Stimulated activated CD8-positive, alpha-beta memory T cell treated with anti-CD3 and anti-CD28 coated beads, Interleukin-4, amount 100 ng/mL, for 1 hour (primary cell): ENCODE data around the gene SPINDOC.
A peak's percentile ranks its signal among the peaks of the same experiment; 100 is the strongest.

Experiments
- DNase-seq, 2 donors: peaks; one replicate each; pipeline ENCODE4 v3.0.0-alpha.2; 2020; ENCODE audit warnings: low read depth in 2 of 2, low spot score in 1 of 2

SPINDOC gene

DNA sequence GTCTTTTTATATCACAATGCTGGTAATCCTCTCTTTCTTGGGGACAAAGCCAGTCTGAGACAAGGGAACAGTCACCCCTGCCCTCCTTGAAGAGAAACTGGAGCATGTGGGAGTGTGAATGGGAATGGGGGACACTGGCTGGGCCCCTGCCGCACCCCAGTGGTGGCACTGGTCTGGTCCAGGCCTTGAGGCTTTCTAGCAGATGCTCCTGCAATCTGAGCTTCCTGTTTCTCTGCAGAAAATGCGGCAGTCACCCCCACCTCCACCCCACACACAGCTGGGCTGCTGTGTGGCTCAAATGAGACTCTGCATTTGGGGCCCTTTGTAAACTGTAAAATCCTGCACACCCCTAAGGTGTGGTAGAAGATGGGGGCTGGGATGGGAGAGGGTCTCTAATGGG lies 19.1 kb downstream of the SPINDOC start:
- no peak for DNase-seq

DNA sequence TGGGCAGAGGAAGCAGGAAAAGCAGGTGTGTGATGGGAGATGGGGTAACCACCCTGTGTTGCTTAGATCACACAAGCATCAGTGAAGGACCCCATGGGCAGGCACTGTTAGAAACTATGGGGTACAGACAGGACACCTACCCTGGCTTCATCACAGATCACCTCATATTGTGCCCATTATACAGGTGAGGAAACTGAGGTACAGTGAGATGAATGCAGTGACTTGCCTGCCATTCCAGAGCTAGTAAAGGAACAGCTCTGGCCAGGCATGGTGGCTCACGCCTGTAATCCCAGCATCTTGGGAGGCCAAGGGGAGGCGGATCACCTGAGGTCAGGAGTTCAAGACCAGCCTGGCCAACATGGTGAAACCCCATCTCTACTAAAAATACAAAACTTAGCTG lies 19.8 kb downstream of the SPINDOC start:
- no peak for DNase-seq

- no peak for DNase-seq
These were observed 21.4 kb downstream of the SPINDOC start for GRCh38 chr11:63834535-63835157.

- no peak for DNase-seq
These were observed 21.9 kb downstream of the SPINDOC start for GRCh38 chr11:63835158-63835545.

GRCh38 chr11:63837027-63837688 lies 23.9 kb downstream of the SPINDOC start:
- DNase-seq, result peak; percentile 46 to 61

- no peak for DNase-seq
These were observed 24.5 kb downstream of the SPINDOC start for GRCh38 chr11:63837739-63838138.

DNA sequence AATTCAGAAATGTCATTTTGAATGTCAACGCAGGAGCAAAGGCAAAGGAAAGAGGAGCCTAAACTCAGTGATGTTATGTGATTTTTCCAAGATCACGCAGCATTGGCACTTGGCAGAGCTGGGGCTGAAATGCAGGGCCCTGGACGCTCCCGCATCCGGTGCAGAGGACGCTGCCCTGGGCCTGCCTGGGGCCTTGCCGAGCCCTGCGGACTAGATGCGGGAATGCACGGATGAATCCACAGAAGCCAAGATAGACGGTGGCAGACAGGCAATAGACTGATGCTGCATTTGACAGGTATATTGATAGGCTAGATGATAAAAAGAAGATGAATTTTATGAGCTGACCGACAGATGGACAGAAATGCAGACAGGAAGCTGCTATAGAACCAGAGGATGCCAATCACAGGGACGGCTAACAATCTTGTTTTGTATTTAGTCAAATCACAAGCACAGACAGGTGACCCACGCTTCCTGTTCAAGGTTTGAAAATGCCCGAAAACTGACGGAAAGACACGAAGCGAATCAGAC lies 25.0 kb downstream of the SPINDOC start:
- DNase-seq, result no peak

DNA sequence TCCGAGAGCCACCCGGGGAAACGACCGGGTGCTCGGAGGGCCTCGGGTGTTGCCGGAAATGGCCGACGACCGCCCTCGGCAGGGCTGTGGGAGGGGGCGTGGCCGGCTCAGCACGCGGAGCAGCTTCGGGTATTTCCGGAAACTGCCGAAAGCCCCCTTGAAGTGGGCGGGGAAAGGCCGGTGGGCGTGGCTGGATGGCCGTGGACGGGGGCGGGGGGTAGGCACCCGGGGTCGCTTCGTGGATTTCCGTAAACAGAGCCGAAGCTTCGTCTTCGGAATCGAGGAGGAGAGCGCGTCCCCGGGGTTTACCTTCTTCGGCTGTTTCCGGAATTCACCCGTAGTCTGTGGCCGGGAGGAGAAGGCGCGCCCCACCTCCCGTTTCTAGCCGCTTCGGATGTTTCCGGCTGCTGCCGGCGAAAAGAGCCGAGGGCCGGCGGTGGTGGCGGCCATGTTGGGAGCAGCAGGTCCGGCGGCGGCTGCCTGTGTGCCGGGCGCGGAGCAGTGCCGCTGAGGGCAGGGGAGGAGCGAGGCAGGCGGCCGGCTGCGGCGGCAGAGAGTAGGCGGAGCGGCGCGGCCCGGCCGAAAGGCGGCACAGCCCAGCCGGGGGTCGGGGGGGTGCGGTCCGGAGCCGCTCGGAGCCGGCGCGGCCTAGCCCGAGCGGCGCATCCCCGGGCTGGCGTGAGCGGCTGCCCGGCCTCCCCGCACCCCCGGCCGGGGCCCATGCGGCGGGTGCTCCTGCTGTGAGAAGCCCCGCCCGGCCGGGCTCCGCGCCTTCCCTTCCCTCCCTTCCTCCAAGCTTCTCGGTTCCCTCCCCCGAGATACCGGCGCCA lies 25.6 kb downstream of the SPINDOC start, which contains the start of gene MARK2:
Gene MARK2, plus strand, starts transcription at position 433 of the 830 bp plus-strand sequence. Its CDS starts 397 bp downstream, at position 830.
- peak; percentile 99 to 100 for DNase-seq

GRCh38 chr11:63839508-63840355 lies 26.5 kb downstream of the SPINDOC start:
- DNase-seq, result no peak

- DNase-seq, result no peak
These were observed 27.3 kb downstream of the SPINDOC start for GRCh38 chr11:63840356-63841060.

GRCh38 chr11:63841554-63841953 lies 28.3 kb downstream of the SPINDOC start:
- DNase-seq, result no peak

- DNase-seq, result no peak
These were observed 29.8 kb downstream of the SPINDOC start for GRCh38 chr11:63843041-63843440.

- DNase-seq, result no peak
These were observed 31.6 kb downstream of the SPINDOC start for GRCh38 chr11:63844836-63845235.

DNA sequence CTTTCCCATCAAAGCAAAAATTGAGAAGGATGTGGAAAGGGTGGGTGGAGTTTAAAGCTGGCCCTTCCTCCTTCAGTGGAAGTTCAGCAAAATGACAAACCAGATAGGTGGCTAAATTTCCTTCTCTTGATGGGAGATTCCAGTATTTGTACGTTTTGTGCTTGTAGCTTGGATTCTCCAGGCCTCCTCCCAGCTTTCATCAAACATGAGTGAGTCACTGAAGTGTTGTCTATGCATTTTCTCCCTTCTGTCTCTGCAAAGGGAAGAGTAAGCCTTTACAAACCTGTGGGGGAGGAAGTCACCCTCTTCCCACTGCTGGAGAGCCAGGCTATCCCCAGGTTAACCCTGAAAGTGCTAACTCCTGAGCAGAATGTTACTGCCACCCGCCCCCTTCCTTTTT lies 32.0 kb downstream of the SPINDOC start:
- no peak for DNase-seq

GRCh38 chr11:63845911-63846310 lies 32.7 kb downstream of the SPINDOC start:
- DNase-seq, result no peak

GRCh38 chr11:63846897-63847296 lies 33.6 kb downstream of the SPINDOC start:
- DNase-seq, result no peak

- no peak for DNase-seq
These were observed 34.1 kb downstream of the SPINDOC start for GRCh38 chr11:63847363-63847762.

DNA sequence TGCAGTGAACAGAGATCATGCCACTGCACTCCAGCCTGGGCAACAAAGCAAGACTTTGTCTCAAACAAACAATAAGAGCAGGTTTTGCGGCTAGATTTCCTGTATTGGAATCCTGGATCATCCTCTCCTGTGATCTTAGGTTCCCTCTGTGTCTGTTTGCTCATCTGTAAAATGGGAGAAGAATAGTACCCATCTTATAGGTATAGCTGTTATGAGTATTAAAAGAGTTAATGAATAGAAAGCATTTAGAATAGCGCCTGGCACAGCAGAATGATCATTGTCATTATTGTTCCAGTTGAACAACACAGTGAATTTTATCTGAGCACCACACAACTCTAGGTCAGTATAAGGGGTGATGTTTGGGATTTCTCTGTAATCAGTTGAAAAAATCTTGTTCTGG lies 36.4 kb downstream of the SPINDOC start:
- DNase-seq, result no peak

DNA sequence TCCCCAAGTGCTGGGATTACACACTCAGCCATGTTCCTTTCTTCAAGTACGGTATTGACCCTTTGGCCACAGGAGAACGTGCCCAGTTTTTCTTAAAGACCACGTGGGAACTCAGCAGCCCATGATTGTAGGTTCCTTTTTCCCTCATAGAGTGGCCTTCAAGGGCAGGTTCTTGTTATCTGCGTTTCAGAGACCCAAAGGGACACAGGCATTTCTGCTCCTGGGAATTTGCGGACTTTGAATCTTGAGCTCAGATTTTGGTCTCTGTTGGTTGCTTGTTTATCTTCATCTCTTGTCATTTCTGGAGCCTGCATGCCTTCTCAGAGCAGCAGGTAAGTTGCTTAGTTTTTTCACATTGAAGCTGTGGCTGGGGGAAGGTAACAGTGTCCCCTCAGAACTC lies 37.7 kb downstream of the SPINDOC start:
- DNase-seq, result no peak

- no peak for DNase-seq
These were observed 38.1 kb downstream of the SPINDOC start for GRCh38 chr11:63851364-63851763.
